ENCODE measurements around the gene SLC36A4. TPM values are rescaled to one million over a fixed set of nuclear protein-coding genes. Genes with fewer than 3 reads are reported as not detected.
"Not testable (repeated sequence)": the region's sequence is repeated elsewhere in the genome, so short reads cannot be mapped to it uniquely, and the experiment has no call there.

SLC36A4 gene
- total RNA-seq, 1 experiment from 2014 or later = 10.0 TPM

- DNase-seq (ENCODE audit: low spot score) = no peak
Observed at GRCh38 chr11:93122535-93123235, 75.1 kb downstream of the SLC36A4 start.

GRCh38 chr11:93118276-93118675, 79.5 kb downstream of the SLC36A4 start:
- DNase-seq (ENCODE audit: low spot score) = no peak

- no peak for DNase-seq (ENCODE audit: low spot score)
Observed at GRCh38 chr11:93117565-93117964, 80.2 kb downstream of the SLC36A4 start.

DNA sequence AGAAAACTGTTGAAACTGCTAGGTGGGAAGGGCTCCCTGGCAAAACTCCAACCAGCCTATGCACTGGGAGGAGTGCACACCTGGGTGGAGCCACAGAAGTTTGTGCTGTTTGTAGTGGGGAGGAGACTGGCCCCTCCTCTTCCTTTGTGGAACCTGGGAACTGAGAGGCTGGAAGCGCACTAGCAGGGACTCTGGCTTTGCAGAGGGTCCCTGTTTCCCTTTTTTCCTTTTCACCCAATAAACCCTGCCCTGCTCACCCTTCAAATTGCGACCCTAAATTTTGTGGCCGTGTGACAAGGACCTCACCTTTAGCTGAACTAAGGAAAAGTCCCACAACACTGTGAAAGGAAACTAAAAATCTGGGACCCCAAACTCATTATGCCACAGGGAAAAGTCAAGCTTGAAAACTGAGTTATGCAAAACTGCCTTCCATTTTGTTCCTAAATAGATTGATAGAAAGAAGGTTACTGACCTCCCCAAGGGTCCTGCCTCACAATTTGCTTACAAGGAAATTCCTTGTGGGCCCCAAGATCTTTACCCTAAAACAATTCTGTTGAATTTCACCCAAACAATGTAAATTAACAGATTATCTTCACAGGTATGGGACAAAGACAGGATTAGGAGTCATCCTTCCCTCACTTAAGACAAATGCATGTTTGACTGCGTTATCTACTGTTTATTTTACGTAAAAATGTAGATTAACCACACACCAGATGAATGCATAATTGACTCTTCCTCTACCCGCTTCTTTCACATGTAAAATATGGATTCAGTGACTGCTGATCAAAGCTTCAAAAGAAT, 81.0 kb downstream of the SLC36A4 start:
- no peak for DNase-seq (ENCODE audit: low spot score)

DNA sequence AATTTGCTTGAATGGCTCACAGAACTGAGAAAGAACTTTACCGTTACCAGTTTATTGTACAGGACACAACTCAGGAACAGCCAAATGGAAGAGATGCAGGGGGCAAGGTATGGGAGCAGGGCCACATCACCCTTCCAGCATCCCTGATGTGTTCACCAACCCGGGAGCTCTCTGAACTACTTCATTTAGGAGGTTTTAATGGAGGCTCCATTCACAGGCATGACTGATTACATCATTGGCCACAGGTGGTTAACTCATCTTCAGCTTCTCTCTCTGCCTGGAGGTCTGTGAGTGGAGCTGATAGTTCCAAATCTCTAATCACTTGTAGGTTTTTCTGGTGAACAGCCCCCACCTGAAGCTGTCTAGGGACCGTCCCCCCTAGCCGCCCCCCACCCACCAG, 83.5 kb downstream of the SLC36A4 start:
- no peak for DNase-seq (ENCODE audit: low spot score)

DNA sequence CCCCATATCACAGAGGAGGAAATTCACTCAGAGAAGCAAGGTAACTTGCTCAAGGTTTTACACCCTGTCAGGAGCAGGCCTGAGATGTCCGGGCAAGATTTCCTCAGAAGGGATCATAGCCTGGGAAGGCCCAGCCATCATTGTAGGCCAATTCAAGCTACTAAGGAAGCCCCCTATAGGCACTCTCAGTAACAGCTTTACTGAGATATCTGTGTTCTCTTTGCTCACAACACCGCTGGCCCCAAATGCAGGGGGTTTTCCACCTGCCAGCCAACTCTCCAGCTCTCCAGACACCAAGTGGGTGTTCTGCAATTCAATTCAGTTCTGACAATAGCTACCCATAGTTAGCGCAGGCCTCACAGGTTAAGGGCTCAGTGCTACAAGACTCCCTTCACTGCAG, 84.0 kb downstream of the SLC36A4 start:
- DNase-seq (ENCODE audit: low spot score) = no peak

- DNase-seq (ENCODE audit: low spot score) = not testable (repeated sequence)
Observed at GRCh38 chr11:93111147-93111546, 86.6 kb downstream of the SLC36A4 start.

DNA sequence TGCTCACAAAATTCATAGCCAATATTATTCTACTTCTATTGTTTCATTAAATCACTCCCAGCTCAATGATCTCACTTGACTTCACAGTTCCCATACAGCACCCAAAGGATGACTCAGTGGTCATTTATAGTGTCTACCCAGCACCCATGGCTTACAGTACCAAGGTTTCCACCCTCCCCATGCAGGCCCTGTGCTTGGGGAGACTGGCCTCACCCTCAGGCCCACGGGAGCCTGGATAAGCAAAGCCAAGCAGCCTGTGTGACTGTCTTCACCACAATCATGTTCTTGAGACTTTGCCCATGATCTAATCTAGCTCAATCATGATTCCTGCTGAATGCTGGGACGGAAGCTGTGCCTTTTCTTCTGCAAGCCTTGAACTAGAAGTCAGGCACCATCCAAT, 97.6 kb downstream of the SLC36A4 start:
- no peak for DNase-seq (ENCODE audit: low spot score)

GRCh38 chr11:93099806-93100205, 98.0 kb downstream of the SLC36A4 start:
- DNase-seq (ENCODE audit: low spot score) = no peak

Other genes with a start within 250 kb of the SLC36A4 start
- gene MTNR1B, start 228.3 kb downstream of the SLC36A4 start, total RNA-seq (2014; rRNA removed; shearing (Covaris generic)) = not detected in 2 replicates
- gene DEUP1, start 132.8 kb upstream of the SLC36A4 start, total RNA-seq (2014; rRNA removed; shearing (Covaris generic)) = not detected in 2 replicates